ENCODE results near the gene UNC119B. TPM values are rescaled to one million over a fixed set of nuclear protein-coding genes. Genes with fewer than 3 reads are reported as not detected.
A peak's percentile ranks its signal among the peaks of the same experiment; 100 is the strongest.

UNC119B gene
- total and polyA plus RNA-seq, 5 experiments from 2014 or later: 9.6 to 24.2 (median 11.5) TPM

DNA sequence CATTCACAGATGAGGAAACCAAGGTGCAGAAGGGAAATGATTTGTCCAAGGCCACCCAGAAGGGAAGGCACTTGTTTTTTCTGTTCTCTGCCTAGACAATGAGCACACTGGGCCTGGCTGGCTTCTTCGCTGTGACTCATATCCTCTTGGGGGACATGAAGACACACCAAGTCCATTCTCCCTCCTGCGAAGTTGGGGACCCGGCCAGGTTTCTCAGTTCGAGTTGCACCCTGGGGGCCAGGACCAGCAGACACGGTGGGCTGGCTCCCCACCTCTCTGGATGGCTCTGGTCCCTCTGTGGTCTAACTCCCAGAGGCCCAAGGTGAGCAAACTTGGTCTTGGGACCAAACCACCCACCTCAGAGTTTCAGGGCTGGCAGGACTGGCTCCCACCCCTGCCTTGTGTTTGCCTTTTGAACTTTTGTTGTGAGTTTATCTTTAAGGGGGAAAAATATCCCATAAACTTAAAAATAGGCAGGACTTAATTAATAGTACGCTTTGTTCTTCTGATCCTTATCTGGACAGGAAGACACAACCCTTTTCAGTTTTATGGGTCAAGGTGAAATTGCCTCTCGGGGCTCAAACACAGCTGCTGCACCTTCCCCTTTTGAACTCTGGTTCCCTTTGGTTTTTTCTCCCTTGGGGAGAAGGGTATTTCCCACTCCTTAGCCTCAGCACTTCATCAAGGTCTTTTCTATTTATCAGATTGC, 32.3 kb upstream of the UNC119B start:
- POLR2A ChIA-PET: no interaction called here
- ATAC-seq (no peak), DNase-seq (no peak)
- no peak overlapping the region for H3K4me3 Mint-ChIP-seq
- H3K9me3 Mint-ChIP-seq: no peaks in the 10 kb centered on the region
- H3K27ac Mint-ChIP-seq: no peak overlapping the region
- no peaks in the 10 kb centered on the region for H3K36me3 Mint-ChIP-seq
- peaks cover 0 to 26% (median 2%) of the 10 kb centered on the region in 4 donors for H3K4me1 Mint-ChIP-seq
- H3K27me3 Mint-ChIP-seq: peaks cover 0 to 7% (median 0%) of the 10 kb centered on the region in 5 donors

DNA sequence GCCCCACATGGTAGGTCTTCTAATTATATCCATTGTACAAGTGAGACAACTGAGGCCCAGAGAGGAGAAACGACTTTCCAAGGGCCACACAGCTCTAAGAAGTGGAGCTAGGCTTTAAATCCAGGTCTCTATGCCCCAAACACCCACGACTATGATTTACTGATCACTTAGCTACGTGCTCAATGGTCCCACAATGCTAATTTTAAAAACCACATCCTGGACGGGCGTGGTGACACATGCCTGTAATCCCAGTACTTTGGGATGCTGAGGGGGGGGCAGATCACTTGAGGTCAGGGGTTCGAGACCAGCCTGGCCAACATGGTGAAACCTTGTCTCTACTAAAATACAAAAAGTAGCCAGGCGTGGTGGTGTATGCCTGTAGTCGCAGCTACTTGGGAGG, 31.7 kb upstream of the UNC119B start:
- no peaks in the 10 kb centered on the region for H3K9me3 Mint-ChIP-seq
- H3K36me3 Mint-ChIP-seq: no peaks in the 10 kb centered on the region
- H3K27me3 Mint-ChIP-seq: peaks cover 0 to 7% (median 0%) of the 10 kb centered on the region in 5 donors
- H3K4me1 Mint-ChIP-seq: peaks cover 0 to 25% (median 2%) of the 10 kb centered on the region in 4 donors
- H3K27ac Mint-ChIP-seq: no peak overlapping the region
- no peak overlapping the region for H3K4me3 Mint-ChIP-seq
- POLR2A ChIA-PET: no interaction called here
- ATAC-seq (no peak), DNase-seq (no peak)

DNA sequence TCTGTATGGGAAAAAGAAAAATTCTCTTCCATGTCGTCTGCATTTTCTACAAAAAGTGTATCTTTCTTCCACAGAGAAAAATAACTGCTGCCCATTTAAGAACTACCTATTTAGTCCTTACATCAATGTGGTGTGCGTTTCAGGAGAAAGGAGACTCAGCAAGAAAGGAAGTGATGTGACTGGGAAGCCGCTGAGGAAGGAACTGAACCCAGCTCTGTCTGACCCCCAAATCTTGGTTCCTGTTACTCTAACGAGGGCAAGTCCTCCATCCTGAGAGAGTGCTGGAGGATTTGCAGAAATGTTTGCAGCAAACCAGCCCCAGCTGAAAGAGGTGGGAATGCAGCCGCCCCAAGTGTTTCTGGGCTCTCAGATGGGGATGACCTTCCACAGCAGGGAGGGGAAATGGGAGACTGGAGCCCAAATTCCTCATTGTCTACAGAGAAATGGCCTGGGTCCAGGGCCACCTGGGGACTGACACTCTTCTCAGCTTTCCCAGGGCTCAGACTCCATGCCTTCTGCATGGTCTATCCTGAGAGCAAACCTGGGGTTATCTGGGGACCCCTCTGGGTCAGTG, 30.0 kb upstream of the UNC119B start:
- peaks cover 0 to 5% (median 0%) of the 10 kb centered on the region in 5 donors for H3K27me3 Mint-ChIP-seq
- H3K27ac Mint-ChIP-seq: no peak overlapping the region
- H3K4me1 Mint-ChIP-seq: peaks cover 0 to 28% (median 2%) of the 10 kb centered on the region in 4 donors
- ATAC-seq (no peak), DNase-seq (no peak)
- no peak overlapping the region for H3K4me3 Mint-ChIP-seq
- no peaks in the 10 kb centered on the region for H3K9me3 Mint-ChIP-seq
- H3K36me3 Mint-ChIP-seq: no peaks in the 10 kb centered on the region
- POLR2A ChIA-PET: no interaction called here

DNA sequence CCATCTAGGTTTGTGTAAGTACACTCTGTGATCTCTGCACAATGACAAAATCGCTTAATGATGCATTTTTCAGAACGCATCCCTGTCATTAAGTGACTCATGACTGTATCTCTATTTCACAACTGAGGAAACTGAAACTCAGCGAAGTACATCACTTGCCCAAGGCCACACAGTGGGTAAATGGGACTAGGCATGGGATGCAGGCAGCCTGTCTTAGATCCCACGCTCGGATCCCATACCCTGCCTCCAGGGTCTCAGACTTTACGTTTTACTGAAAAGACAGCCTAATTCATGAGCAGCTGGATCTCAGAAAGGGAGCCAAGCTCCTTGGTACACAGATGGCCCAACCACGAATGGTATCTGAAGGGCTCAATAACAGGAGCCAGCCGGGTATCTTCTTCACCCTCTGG, 25.7 kb upstream of the UNC119B start:
- no peak for ATAC-seq
- H3K4me1 Mint-ChIP-seq: peaks cover 17 to 44% (median 19%) of the 10 kb centered on the region in 4 donors
- H3K9me3 Mint-ChIP-seq: no peaks in the 10 kb centered on the region
- no peaks in the 10 kb centered on the region for H3K27me3 Mint-ChIP-seq
- peak overlapping the region in 5 of 10 donors; percentile 57 to 93 (median 85) for H3K4me3 Mint-ChIP-seq
- H3K36me3 Mint-ChIP-seq: no peaks in the 10 kb centered on the region
- POLR2A ChIA-PET: interaction anchor here (0.9 kb wide), 1 partner anchor 11 kb away, joined by 4 read pairs; no protein-coding TSS in a partner anchor
- DNase-seq: no peak
- H3K27ac Mint-ChIP-seq: peak overlapping the region in 4 of 10 donors; percentile 44 to 97 (median 70)

DNA sequence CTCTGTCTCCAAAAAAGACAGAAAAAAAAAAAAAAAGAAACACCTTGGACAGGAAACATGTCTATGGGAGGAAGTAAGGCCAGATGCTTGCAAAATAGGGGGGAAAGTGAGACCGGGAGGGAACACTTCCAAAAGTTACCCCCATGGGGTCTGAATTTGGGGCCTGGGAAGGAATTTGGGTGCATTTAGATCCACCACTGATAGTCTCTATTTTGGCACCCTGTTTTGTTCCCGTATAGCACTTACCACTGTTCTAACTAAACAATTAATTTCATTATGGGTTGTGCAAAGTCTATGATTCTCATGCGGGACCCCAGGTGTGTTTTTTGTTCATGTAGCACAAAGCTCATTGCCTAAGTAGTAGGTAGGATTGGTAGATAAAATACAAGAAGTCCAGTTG, 24.7 kb upstream of the UNC119B start:
- DNase-seq (no peak), ATAC-seq (no peak)
- H3K4me3 Mint-ChIP-seq: peak overlapping the region in 9 of 10 donors; percentile 85 to 97 (median 92)
- H3K27ac Mint-ChIP-seq: peak overlapping the region in 9 of 10 donors; percentile 10 to 98 (median 93)
- H3K4me1 Mint-ChIP-seq: peaks cover 17 to 49% (median 28%) of the 10 kb centered on the region in 4 donors
- POLR2A ChIA-PET: interaction anchor here (0.6 to 0.9 kb wide), 2 partner anchors 10 to 19 kb away, joined by 4 to 6 read pairs; no protein-coding TSS in a partner anchor
- no peaks in the 10 kb centered on the region for H3K27me3 Mint-ChIP-seq
- no peaks in the 10 kb centered on the region for H3K9me3 Mint-ChIP-seq
- no peaks in the 10 kb centered on the region for H3K36me3 Mint-ChIP-seq

DNA sequence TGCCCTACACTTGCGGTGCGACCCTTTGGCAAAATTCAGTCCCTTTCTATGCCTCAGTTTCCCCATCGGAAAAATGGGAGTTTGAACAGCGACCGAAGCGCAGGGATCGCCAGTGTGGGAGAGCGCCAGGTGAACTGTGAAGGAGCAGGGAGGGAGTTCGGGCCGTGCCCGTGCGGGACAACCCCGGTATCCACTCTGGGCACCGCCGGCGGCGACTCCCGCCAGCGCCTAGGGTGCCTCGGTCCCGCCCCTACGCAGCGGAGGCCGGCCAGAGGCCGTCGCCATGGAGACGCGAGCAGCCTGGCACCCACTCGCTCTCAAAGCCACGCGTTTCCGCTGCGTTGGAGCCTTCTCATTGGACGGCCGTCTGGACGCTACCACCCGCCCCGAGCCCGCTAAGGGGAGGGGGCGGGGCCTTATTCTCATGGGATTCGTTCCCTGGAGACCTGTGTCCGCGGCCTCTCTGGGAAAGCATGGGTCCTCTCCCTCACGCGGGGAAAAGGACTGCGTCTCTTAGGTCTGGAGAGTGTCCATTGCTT, 24.0 kb upstream of the UNC119B start:
- peaks cover 19 to 56% (median 34%) of the 10 kb centered on the region in 4 donors for H3K4me1 Mint-ChIP-seq
- H3K4me3 Mint-ChIP-seq: peak overlapping the region; percentile 85 to 97 (median 92)
- no peaks in the 10 kb centered on the region for H3K27me3 Mint-ChIP-seq
- POLR2A ChIA-PET: interaction anchor here (0.5 to 2.0 kb wide), 6 partner anchors 13 to 1581 kb away, joined by 4 to 11 read pairs (median 6); partner anchors contain the start of genes POP5, RNU4-2, RPLP0 and UNC119B
- DNase-seq (peak in 9 of 10 donors; percentile 94 to 98 (median 97)), ATAC-seq (peak; percentile 75 to 78)
- peak overlapping the region; percentile 88 to 98 (median 96) for H3K27ac Mint-ChIP-seq
- H3K9me3 Mint-ChIP-seq: no peaks in the 10 kb centered on the region
- no peaks in the 10 kb centered on the region for H3K36me3 Mint-ChIP-seq

DNA sequence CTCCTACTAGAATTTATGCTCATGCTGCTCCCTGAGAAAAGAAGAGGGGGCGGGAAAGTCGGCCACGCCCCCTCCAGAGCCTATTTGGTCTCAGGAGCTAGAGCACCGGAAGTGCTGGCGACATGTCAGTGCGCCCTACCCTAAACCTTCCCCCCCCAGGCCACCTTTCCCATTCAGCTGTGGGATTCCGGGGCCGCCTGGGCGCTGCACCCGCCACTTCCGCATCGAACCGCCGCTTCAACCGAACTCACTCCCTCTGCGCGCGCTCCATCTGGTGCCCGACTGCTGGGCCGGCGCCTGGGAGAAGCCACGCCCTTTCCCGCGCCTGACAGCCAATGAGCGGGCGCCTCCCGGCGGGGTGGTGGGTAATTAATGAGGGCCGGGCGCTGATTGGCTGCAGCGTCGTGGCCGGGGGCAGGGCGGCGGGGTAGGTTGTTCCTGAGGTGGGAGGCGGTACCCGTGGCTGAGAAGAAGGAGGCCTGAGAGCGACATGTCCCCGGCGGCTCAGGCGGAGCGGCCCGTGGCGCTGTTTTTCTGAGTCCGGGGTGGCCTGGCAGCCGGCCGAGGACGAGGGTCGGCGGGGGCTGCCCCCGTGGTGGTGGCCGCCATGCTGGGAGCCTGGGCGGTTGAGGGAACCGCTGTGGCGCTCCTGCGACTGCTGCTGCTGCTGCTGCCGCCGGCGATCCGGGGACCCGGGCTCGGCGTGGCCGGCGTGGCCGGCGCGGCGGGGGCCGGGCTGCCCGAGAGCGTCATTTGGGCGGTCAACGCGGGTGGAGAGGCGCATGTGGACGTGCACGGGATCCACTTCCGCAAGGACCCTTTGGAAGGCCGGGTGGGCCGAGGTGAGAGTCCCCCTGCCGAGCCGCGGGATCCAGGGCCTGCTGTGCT, 23.3 kb upstream of the UNC119B start, which contains the start of gene MLEC:
Gene MLEC (plus strand): TSS at position 460 of the 888 bp plus-strand sequence. CDS start 148 bp downstream, at position 608.
- Mint-ChIP-seq H3K4me3 (peak within 1 kb of the TSS; percentile 85 to 97 (median 92)), H3K36me3 (no peaks in the 10 kb centered on the region), H3K9me3 (no peaks in the 10 kb centered on the region), H3K4me1 (peaks cover 19 to 62% (median 39%) of the 10 kb centered on the region in 4 donors), H3K27me3 (no peaks in the 10 kb centered on the region), H3K27ac (peak within 1 kb of the TSS; percentile 88 to 98 (median 96))
- peak; percentile 98 to 100 (median 99) for DNase-seq
- peak; percentile 81 to 83 for ATAC-seq
- POLR2A ChIA-PET: interaction anchor here (0.5 to 2.0 kb wide), 8 partner anchors 12 to 1580 kb away, joined by 3 to 11 read pairs (median 6); partner anchors contain the start of genes POP5, RNU4-2, RPLP0 and UNC119B

DNA sequence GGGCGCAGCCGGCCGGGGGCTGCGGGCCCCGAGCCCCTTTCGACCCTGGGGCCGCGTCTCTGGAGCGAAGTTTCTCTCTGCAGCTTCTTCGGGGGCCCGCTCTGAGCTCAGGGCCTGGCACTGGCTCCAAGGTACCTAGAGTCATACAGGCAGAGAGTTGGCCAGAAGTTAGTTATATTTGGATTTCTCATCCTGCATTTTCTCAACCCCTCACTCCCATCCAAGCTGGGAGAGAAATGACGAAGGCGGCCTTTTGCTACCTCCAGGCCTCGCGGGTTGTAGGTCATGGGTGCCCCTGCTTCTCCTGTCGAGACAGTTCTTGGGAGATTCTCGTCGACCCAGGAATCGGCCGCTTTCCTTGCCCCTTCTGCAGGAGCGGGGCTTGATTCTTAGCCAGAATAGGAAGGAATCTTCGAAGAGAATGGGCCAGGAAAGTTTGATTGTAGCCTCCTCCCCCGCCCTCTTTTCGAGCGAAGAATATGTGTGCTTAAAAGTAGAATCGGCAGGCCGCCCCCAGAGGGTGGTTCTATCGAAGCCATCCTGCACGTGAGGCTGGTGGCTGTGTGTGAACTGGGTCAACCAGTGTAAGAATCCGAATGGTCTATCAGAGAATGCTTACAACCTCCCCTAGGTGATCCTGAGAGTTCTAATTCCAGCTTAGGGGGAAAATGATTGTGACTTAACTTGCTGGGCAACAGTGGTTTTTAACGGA, 22.5 kb upstream of the UNC119B start:
- Mint-ChIP-seq H3K36me3 (peaks cover 0 to 4% (median 0%) of the 10 kb centered on the region in 3 donors), H3K9me3 (no peaks in the 10 kb centered on the region), H3K4me3 (peak overlapping the region; percentile 85 to 91 (median 89)), H3K27ac (peak overlapping the region in 9 of 10 donors; percentile 70 to 90 (median 80)), H3K27me3 (no peaks in the 10 kb centered on the region), H3K4me1 (peaks cover 26 to 70% (median 47%) of the 10 kb centered on the region in 4 donors)
- DNase-seq (peak in 6 of 10 donors; percentile 12 to 33 (median 16)), ATAC-seq (no peak)
- POLR2A ChIA-PET: interaction anchor here (1.0 to 2.0 kb wide), 4 partner anchors 11 to 487 kb away, joined by 4 to 11 read pairs (median 6); partner anchors contain the start of genes POP5, RPLP0 and UNC119B

DNA sequence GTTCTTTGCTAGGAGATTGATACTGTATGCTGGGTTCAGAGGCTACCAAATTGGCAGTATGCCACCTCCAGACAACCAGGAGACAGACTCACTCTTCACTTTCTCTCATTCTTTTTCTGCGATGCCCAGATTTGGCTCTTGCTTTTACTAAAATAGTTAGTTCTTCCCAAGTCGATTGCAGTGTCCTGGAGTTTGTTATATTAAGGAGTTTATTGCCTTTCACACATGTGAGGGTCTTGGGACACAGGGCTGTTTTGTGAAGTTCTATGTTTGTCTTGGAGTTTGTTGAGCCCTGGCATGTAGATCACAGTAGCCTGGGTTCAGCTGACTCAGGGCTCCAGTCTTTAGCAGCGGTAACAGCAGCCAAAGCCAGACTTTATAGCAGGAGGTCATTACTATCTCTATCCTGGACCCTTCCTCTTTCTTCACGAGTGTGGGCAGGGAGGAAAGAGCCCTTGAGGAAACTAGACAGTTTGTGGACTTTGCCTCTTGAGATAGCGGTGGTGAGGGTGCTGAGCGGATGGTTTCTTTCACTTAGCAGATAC, 21.7 kb upstream of the UNC119B start:
- peak overlapping the region in 8 of 10 donors; percentile 25 to 90 (median 80) for H3K27ac Mint-ChIP-seq
- POLR2A ChIA-PET: no interaction called here
- peaks cover 0 to 11% (median 0%) of the 10 kb centered on the region in 3 donors for H3K36me3 Mint-ChIP-seq
- no peaks in the 10 kb centered on the region for H3K9me3 Mint-ChIP-seq
- peak overlapping the region; percentile 85 to 91 (median 89) for H3K4me3 Mint-ChIP-seq
- peaks cover 28 to 74% (median 53%) of the 10 kb centered on the region in 4 donors for H3K4me1 Mint-ChIP-seq
- no peaks in the 10 kb centered on the region for H3K27me3 Mint-ChIP-seq
- no peak for ATAC-seq
- DNase-seq: no peak

DNA sequence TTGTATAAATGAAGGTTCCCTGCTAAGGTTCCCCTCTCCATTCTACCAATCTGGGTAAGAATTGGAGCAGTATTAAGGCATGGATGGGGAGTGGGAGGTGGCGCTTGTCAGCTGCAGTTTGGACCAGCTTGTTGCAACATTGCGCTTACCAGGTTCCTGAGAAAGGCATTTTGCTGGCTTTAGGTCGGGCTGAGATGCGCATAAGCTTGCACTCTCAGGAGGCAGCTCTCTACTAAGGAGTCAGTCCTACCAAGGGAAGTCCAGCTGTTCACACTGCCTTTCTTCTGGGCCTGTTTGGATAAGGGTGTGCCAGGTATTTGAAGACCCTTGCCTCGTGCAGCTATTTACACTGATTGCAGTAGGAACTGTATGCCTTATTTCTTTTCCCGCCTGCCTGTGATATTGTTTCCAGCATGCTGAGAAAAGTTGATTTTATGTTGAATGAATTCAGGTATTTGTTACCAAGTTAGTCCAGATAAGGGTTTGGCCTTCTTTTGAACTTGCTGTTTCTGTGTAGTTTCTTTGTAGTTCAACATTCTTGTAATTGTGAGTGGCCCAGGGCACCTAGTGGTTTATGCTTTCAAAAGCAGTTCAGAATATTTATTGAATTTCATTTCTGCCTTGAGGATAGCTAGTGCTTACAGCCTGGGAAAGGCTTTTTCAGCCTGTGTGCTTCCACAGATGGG, 20.7 kb upstream of the UNC119B start:
- H3K4me1 Mint-ChIP-seq: peaks cover 28 to 71% (median 53%) of the 10 kb centered on the region in 4 donors
- H3K9me3 Mint-ChIP-seq: no peaks in the 10 kb centered on the region
- no peak for ATAC-seq
- H3K27me3 Mint-ChIP-seq: no peaks in the 10 kb centered on the region
- H3K36me3 Mint-ChIP-seq: peaks cover 0 to 19% (median 2%) of the 10 kb centered on the region in 3 donors
- POLR2A ChIA-PET: interaction anchor here (0.7 kb wide), 1 partner anchor 19 kb away, joined by 3 read pairs; no protein-coding TSS in a partner anchor
- peak overlapping the region in 8 of 10 donors; percentile 85 to 91 (median 90) for H3K4me3 Mint-ChIP-seq
- peak overlapping the region in 2 of 10 donors; percentile 19 to 40 for H3K27ac Mint-ChIP-seq
- no peak for DNase-seq
